HepG2 (cell line): ENCODE measurements around the gene TMEM231. TPM values are rescaled to one million over a fixed set of nuclear protein-coding genes. Genes with fewer than 3 reads are reported as not detected.

ENCODE experiments used
- ATAC-seq: fragments of 200-7000 bp; cut with Tn5 transposase; 3 replicates; pipeline ENCODE4 v1.9.1; 2020; ENCODE audit warnings: mild to moderate bottlenecking, moderate library complexity
- BruUV-seq: library from RNA; stranded (reverse); fragments of 400-500 nt; replicated peaks from 2 replicates; lab custom pipeline; 2021; lab: Mats Ljungman, UMichigan
- CTCF ChIA-PET: fragments of 300-600 bp; formaldehyde crosslinking; extraction: SDS; loops from one replicate; lab custom pipeline; 2021; ENCODE audit warnings: low total read pairs, inconsistent platforms, low intra/inter-chr PET ratio; lab: Yijun Ruan, JAX
- POLR2A ChIA-PET: fragments of 350-600 bp; sonication (Branson Sonifier 250); formaldehyde crosslinking; loops from one replicate; lab custom pipeline; 2020; ENCODE audit warnings: antibody characterized with exemption, inconsistent platforms; lab: Yijun Ruan, JAX
- DNase-seq: peaks from one replicate; pipeline ENCODE4 v3.0.0-alpha.2; 2015; ENCODE audit warnings: low spot score
- FAIRE-seq: peaks from 3 replicates; lab custom pipeline; 2011; peaks lifted over from hg19 to GRCh38; lab: Jason Lieb, UNC
- H2AFZ ChIP-seq: one replicate; pipeline ENCODE4 v1.6.1; 2011; ENCODE audit warnings: low read length, inconsistent platforms
- H3K27ac ChIP-seq: fragments of 300-600 bp; 3 replicates; pipeline ENCODE4 v1.8.0; 2011; ENCODE audit warnings: mixed run types, mild to moderate bottlenecking, mixed read lengths, low read length, inconsistent platforms; ENCODE audit not compliant: insufficient read depth; ENCODE audit errors: extremely low read length
- H3K27me3 ChIP-seq, 2 experiments: fragments of 200-600 bp in 1 of 2; 2 replicates in 1 of 2; 3 replicates in 1 of 2; pipeline versions ENCODE4 v1.6.0 to v1.8.0; 2011; ENCODE audit warnings: low read length in 2 of 2, mild to moderate bottlenecking in 2 of 2, moderate library complexity in 2 of 2, inconsistent platforms in 1 of 2; ENCODE audit not compliant: insufficient read depth in 2 of 2, control insufficient read depth in 1 of 2
- H3K36me3 ChIP-seq, 2 experiments: fragments of 200-600 bp in 1 of 2; replicated peaks in 1 of 2; 2 replicates in 1 of 2; 3 replicates in 1 of 2; pipeline versions ENCODE4 v1.5.1 to v1.8.0; 2011; ENCODE audit warnings: low read length in 2 of 2, inconsistent platforms in 1 of 2; ENCODE audit not compliant: insufficient read depth in 2 of 2, control insufficient read depth in 1 of 2
- H3K4me1 ChIP-seq: 2 replicates; pipeline ENCODE4 v1.5.1; 2012; ENCODE audit warnings: low read length, inconsistent platforms; ENCODE audit not compliant: insufficient read depth
- H3K4me2 ChIP-seq: 2 replicates; pipeline ENCODE4 v1.6.0; 2011; ENCODE audit warnings: low read depth, low read length, inconsistent platforms
- H3K4me3 ChIP-seq, 3 experiments: fragments of 200-600 bp in 1 of 3; sonication (generic), shearing (Covaris generic) in 1 of 3; replicated peaks in 1 of 3; 2 replicates each; pipeline ENCODE4 v1.5.1; 2011 to 2016; ENCODE audit warnings: low read length in 3 of 3, inconsistent platforms in 2 of 3, low read depth in 2 of 3, mild to moderate bottlenecking in 2 of 3, control low read depth in 1 of 3, mixed read lengths in 1 of 3; ENCODE audit not compliant: insufficient read depth in 1 of 3
- H3K79me2 ChIP-seq: one replicate; pipeline ENCODE4 v1.6.1; 2011; ENCODE audit warnings: low read length, inconsistent platforms; ENCODE audit not compliant: insufficient read depth
- H3K9ac ChIP-seq: 2 replicates; pipeline ENCODE4 v1.6.0; 2011; ENCODE audit warnings: mild to moderate bottlenecking, low read depth, low read length, inconsistent platforms; ENCODE audit not compliant: insufficient read depth
- H3K9me3 ChIP-seq: 2 replicates; pipeline ENCODE4 v1.5.1; 2012; ENCODE audit warnings: mild to moderate bottlenecking, low read length
- H4K20me1 ChIP-seq: 2 replicates; pipeline ENCODE4 v1.6.0; 2011; ENCODE audit warnings: inconsistent platforms, mild to moderate bottlenecking, low read length, moderate library complexity; ENCODE audit not compliant: insufficient read depth
- CAMTA2 ChIP-seq: sonication (generic); formaldehyde crosslinking; IDR thresholded peaks from 2 replicates; pipeline ENCODE4 v1.4.0; 2020; ENCODE audit warnings: mild to moderate bottlenecking, missing genetic modification reagents, borderline replicate concordance
- CEBPB ChIP-seq: IDR thresholded peaks from 2 replicates; pipeline ENCODE4 v1.6.1; 2011; ENCODE audit warnings: low read depth, low read length, improper control_type of control experiment, borderline replicate concordance
- FLYWCH1 ChIP-seq: sonication (generic); formaldehyde crosslinking; IDR thresholded peaks from 2 replicates; pipeline ENCODE4 v1.8.1; 2023; ENCODE audit warnings: mild to moderate bottlenecking, missing genetic modification reagents
- RFX5 ChIP-seq: IDR thresholded peaks from 2 replicates; pipeline ENCODE4 v1.6.1; 2011; ENCODE audit warnings: low read depth, low read length, improper control_type of control experiment
- RORA ChIP-seq: sonication (generic); formaldehyde crosslinking; IDR thresholded peaks from 2 replicates; pipeline ENCODE4 v1.5.0; 2020; ENCODE audit warnings: mild to moderate bottlenecking, missing genetic modification reagents, moderate library complexity
- TBP ChIP-seq: sonication (generic); formaldehyde crosslinking; IDR thresholded peaks from 2 replicates; pipeline ENCODE4 v1.5.0; 2020; ENCODE audit warnings: missing genetic modification reagents
- USF2 ChIP-seq, 2 experiments: sonication (generic) in 1 of 2; formaldehyde crosslinking in 1 of 2; IDR thresholded peaks; 2 replicates each; pipeline versions ENCODE4 v1.5.1 to v1.6.1; 2011 to 2020; ENCODE audit warnings: borderline replicate concordance in 1 of 2, low read depth in 1 of 2, low read length in 1 of 2, mild to moderate bottlenecking in 1 of 2, missing genetic modification reagents in 1 of 2, moderate library complexity in 1 of 2
- ZBED4 ChIP-seq: sonication (generic); formaldehyde crosslinking; IDR thresholded peaks from 2 replicates; pipeline ENCODE4 v1.4.0; 2020; ENCODE audit warnings: missing genetic modification reagents, borderline replicate concordance
- ZBTB42 ChIP-seq: sonication (generic); formaldehyde crosslinking; IDR thresholded peaks from 2 replicates; pipeline ENCODE4 v1.5.0; 2020; ENCODE audit warnings: mild to moderate bottlenecking, missing genetic modification reagents
- ZMAT3 ChIP-seq: sonication (generic); formaldehyde crosslinking; conservative IDR thresholded peaks from 2 replicates; pipeline ENCODE4 v1.7.0; 2021; ENCODE audit warnings: missing genetic modification reagents
- ZNF552 ChIP-seq: sonication (generic); formaldehyde crosslinking; IDR thresholded peaks from 2 replicates; pipeline ENCODE4 v1.9.0; 2022; ENCODE audit warnings: missing genetic modification reagents, mild to moderate bottlenecking, borderline replicate concordance
- ZNF569 ChIP-seq: sonication (generic); formaldehyde crosslinking; IDR thresholded peaks from 2 replicates; pipeline ENCODE4 v1.5.0; 2020; ENCODE audit warnings: mild to moderate bottlenecking, missing genetic modification reagents, moderate library complexity, borderline replicate concordance
- ZNF761 ChIP-seq: sonication (generic); formaldehyde crosslinking; conservative IDR thresholded peaks from 2 replicates; pipeline ENCODE4 v1.4.0; 2020; ENCODE audit warnings: mild to moderate bottlenecking, missing genetic modification reagents
- ZNF839 ChIP-seq: sonication (generic); formaldehyde crosslinking; IDR thresholded peaks from 2 replicates; pipeline ENCODE4 v1.4.0; 2020; ENCODE audit warnings: missing genetic modification reagents, mild to moderate bottlenecking, borderline replicate concordance
- WGBS: methylation state at CpG from one replicate; pipeline ENCODE4 v1.1.6; 2017; ENCODE audit warnings: low lambda C conversion rate; 5-methylcytosine and 5-hydroxymethylcytosine counted together
- in situ Hi-C: cut with HindIII; loops from 2 replicates; pipeline ENCODE4 v1.10.0; 2017; ENCODE audit warnings: low pct_unique_long_range_greater_than_20kb; ENCODE audit not compliant: extremely low pct_ligation_motif_present
- intact Hi-C: fragments of 100-400 bp; cut with micrococcal nuclease; formaldehyde crosslinking; loops from one replicate; pipeline ENCODE4 v1.10.0; 2022; ENCODE audit not compliant: unreplicated experiment
- polyA plus RNA-seq, 8 experiments: library from polyadenylated mRNA; depleted of rRNA in 3 of 8; stranded (reverse) in 7 of 8; unstranded in 1 of 8; fragments of >200 nt; fragmentation: Illumina TruSeq in 4 of 8; extraction: Trizol in 4 of 8; gene quantifications; 2 replicates each; pipeline versions ENCODE4 v1.2.1 to v1.2.3, GENCODE V29; 2011 to 2016; ENCODE audit warnings: low read depth in 4 of 8, missing spikeins in 1 of 8, mixed read lengths in 1 of 8; ENCODE audit not compliant: insufficient read depth in 1 of 8
- total RNA-seq, 5 experiments: library from RNA; depleted of rRNA; stranded (reverse); fragments of >200 nt; fragmentation: Illumina TruSeq; extraction: Trizol; gene quantifications; 2 replicates each; pipeline ENCODE4 v1.2.3, GENCODE V29; 2016; ENCODE audit warnings: low read depth in 1 of 5

Gene TMEM231
- total and polyA plus RNA-seq, 2 of the 13 experiments (the other 11 are each of a cell fraction or from before 2014, with no cell fraction given): 3.5 to 7.4 TPM

- TF ChIP-seq ZBED4 (CRISPR knock-in tag) (0 out of 2 replicates have a peak, but pooled peaks have one; percentile 60), ZBTB42 (CRISPR knock-in tag) (peak; percentile 55; the same call in 1 of the 2 replicates), CAMTA2 (CRISPR knock-in tag) (peak; percentile 65; the same call in 1 of the 2 replicates), ZMAT3 (CRISPR knock-in tag) (peak; percentile 16; the same call in 1 of the 2 replicates)
These were observed 39.7 kb downstream of the TMEM231 start (continued) for GRCh38 chr16:75516189-75516966.

- Histone ChIP-seq H3K9ac (no peak overlapping the region), H3K36me3 (no peaks in the 10 kb centered on the region), H3K4me1 (peaks cover 17% of the 10 kb centered on the region), H3K4me2 (no peak overlapping the region), H4K20me1 (no peaks in the 10 kb centered on the region), H2AFZ (no peak overlapping the region), H3K27ac (no peak overlapping the region), H3K27me3 (no peaks in the 10 kb centered on the region), H3K9me3 (no peaks in the 10 kb centered on the region), H3K4me3 (no peak overlapping the region), H3K79me2 (no peaks in the 10 kb centered on the region)
- FAIRE-seq (no peak), DNase-seq (no peak), ATAC-seq (no peak)
- BruUV-seq: no TSS peak
- intact Hi-C loops: no loop called here
- ChIA-PET CTCF (no interaction called here), POLR2A (no interaction called here)
- in situ Hi-C loops: no loop called here
- 92% methylated on average over 11 of the region's 11 CpGs for WGBS
- no peak for TF ChIP-seq ZNF839 (CRISPR knock-in tag)
- no peak for TF ChIP-seq TBP (CRISPR knock-in tag)
- no peak for TF ChIP-seq ZNF569 (CRISPR knock-in tag)
- TF ChIP-seq ZNF552: no peak
- no peak for TF ChIP-seq ZNF761
- no peak for TF ChIP-seq USF2 (IDR thresholded peaks at IDR 0.05; ENCODE audit: low read depth, low read length)
- no peak for TF ChIP-seq USF2 (CRISPR knock-in tag; IDR thresholded peaks at IDR 0.05; ENCODE audit: borderline replicate concordance)
- TF ChIP-seq FLYWCH1 (CRISPR knock-in tag): no peak
- no peak for TF ChIP-seq RORA (CRISPR knock-in tag)
- TF ChIP-seq RFX5: no peak
- no peak for TF ChIP-seq CEBPB
These were observed 41.8 kb downstream of the TMEM231 start for GRCh38 chr16:75514296-75514695.
